ENCODE measurements around the gene RASGRP1. TPM values are rescaled to one million over a fixed set of nuclear protein-coding genes. Genes with fewer than 3 reads are reported as not detected.

The RASGRP1 gene
- total and polyA plus RNA-seq, 10 of the 15 experiments (the other 5 are each of a cell fraction or from before 2014, with no cell fraction given), result 5.6 to 234 (median 20.9) TPM

GRCh38 chr15:38539008-38539343 is 25.6 kb downstream of the RASGRP1 start:
- POLR2A ChIA-PET, result no interaction called here
- no peak overlapping the region for H3K4me3 ChIP-seq

More at GRCh38 chr15:38539008-38539343, 25.6 kb downstream of the RASGRP1 start:
- Histone ChIP-seq H2AFZ (ENCODE audit: control insufficient read depth, low read depth, low read length) (no peak overlapping the region), H3K27ac (ENCODE audit: control insufficient read depth, insufficient read depth) (no peak overlapping the region), H3K79me2 (ENCODE audit: control insufficient read depth, insufficient read depth, low read length) (peaks cover 1% of the 10 kb centered on the region; the same call in 1 of the 2 replicates), H3K4me2 (ENCODE audit: control insufficient read depth, insufficient read depth) (no peak overlapping the region), H3K4me1 (ENCODE audit: control insufficient read depth, insufficient read depth, low read length) (no peaks in the 10 kb centered on the region), H3K9ac (ENCODE audit: control insufficient read depth, insufficient read depth, low read length) (no peak overlapping the region), H4K20me1 (ENCODE audit: control insufficient read depth, insufficient read depth) (no peaks in the 10 kb centered on the region; the same call in 1 of the 2 replicates), H3K9me3 (replicated peaks; ENCODE audit: control insufficient read depth, insufficient read depth, low read length) (no peaks in the 10 kb centered on the region), H3K27me3 (replicated peaks in 1 of 2; ENCODE audit: control insufficient read depth in 2 of 2, insufficient read depth in 2 of 2, low read length in 1 of 2) (no peaks in the 10 kb centered on the region), H3K36me3 (ENCODE audit: control insufficient read depth in 2 of 2, insufficient read depth in 2 of 2, low read length in 1 of 2) (peaks cover 3% of the 10 kb centered on the region in 2 experiments; a peak in 2 of 4 replicates)
- no peak for ATAC-seq
- no peak for DNase-seq (ENCODE audit: low read depth, low spot score)
- FAIRE-seq, result no peak
- ChIA-PET SMC1A (ENCODE audit: uncharacterized antibody, unreplicated experiment) (no interaction called here), RAD21 (ENCODE audit: unreplicated experiment) (interaction anchor here (0.9 kb wide), 1 partner anchor 134 kb away, joined by 3 read pairs; no protein-coding TSS in a partner anchor), CTCF (interaction anchor here (0.7 to 1.9 kb wide), 2 partner anchors 16 to 476 kb away, joined by 3 to 4 read pairs; no protein-coding TSS in a partner anchor)
- TF ChIP-seq CREM (IDR thresholded peaks at IDR 0.05; ENCODE audit: low read depth) (no peak), IKZF2 (IDR thresholded peaks at IDR 0.05) (no peak), HDAC2 (IDR thresholded peaks at IDR 0.05) (no peak), SUZ12 (IDR thresholded peaks at IDR 0.05; ENCODE audit: unreplicated experiment) (no peak), PAX8 (IDR thresholded peaks at IDR 0.05) (no peak), ETV6 (conservative IDR thresholded peaks at IDR 0.05 in 1 of 2, IDR thresholded peaks at IDR 0.05 in 1 of 2; ENCODE audit: borderline replicate concordance in 1 of 2, low read depth in 1 of 2) (no peak), RFX5 (IDR thresholded peaks at IDR 0.05; ENCODE audit: low read depth, low read length) (no peak), CTCF (IDR thresholded peaks at IDR 0.05 in 2 of 3, conservative IDR thresholded peaks at IDR 0.05 in 1 of 3; ENCODE audit: control insufficient read depth in 2 of 3, extremely low read depth in 1 of 3, insufficient read depth in 1 of 3, low read depth in 3 of 3, low read length in 3 of 3) (no peak), SREBF2 (IDR thresholded peaks at IDR 0.05; ENCODE audit: low read length) (no peak), POU2F2 (IDR thresholded peaks at IDR 0.05; ENCODE audit: borderline replicate concordance, low read depth, low read length) (no peak), ASH2L (IDR thresholded peaks at IDR 0.05; ENCODE audit: borderline replicate concordance, low read depth) (no peak), NFIC (IDR thresholded peaks at IDR 0.05; ENCODE audit: low read depth, low read length) (no peak), HCFC1 (IDR thresholded peaks at IDR 0.05; ENCODE audit: low read length) (no peak), RUNX3 (IDR thresholded peaks at IDR 0.05; ENCODE audit: low read length) (no peak), NFYB (IDR thresholded peaks at IDR 0.05; ENCODE audit: insufficient read depth, low read depth, low read length) (no peak), SPI1 (IDR thresholded peaks at IDR 0.05; ENCODE audit: borderline replicate concordance, insufficient read depth, low read depth, low read length) (no peak)
- TF ChIP-seq, protein P1, sequence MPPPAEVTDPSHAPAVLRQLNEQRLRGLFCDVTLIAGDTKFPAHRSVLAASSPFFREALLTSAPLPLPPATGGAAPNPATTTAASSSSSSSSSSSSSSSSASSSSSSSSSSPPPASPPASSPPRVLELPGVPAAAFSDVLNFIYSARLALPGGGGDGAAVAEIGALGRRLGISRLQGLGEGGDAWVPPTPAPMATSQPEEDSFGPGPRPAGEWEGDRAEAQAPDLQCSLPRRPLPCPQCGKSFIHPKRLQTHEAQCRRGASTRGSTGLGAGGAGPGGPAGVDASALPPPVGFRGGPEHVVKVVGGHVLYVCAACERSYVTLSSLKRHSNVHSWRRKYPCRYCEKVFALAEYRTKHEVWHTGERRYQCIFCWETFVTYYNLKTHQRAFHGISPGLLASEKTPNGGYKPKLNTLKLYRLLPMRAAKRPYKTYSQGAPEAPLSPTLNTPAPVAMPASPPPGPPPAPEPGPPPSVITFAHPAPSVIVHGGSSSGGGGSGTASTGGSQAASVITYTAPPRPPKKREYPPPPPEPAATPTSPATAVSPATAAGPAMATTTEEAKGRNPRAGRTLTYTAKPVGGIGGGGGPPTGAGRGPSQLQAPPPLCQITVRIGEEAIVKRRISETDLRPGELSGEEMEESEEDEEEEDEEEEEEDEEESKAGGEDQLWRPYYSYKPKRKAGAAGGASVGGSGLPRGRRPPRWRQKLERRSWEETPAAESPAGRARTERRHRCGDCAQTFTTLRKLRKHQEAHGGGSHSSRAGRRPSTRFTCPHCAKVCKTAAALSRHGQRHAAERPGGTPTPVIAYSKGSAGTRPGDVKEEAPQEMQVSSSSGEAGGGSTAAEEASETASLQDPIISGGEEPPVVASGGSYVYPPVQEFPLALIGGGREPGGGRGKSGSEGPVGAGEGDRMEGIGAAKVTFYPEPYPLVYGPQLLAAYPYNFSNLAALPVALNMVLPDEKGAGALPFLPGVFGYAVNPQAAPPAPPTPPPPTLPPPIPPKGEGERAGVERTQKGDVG (CRISPR knock-in tag; IDR thresholded peaks at IDR 0.05), result no peak
- no TSS peak for BruUV-seq (replicated peaks)
- in situ Hi-C loops (cut with MboI), result no loop called here
- intact Hi-C loops (cut with micrococcal nuclease; ENCODE audit: unreplicated experiment), result no loop called here

Data from GM12878 (cell line).